Endodermal cell (in vitro differentiated cells): ENCODE data around the gene IL20RB. TPM values are rescaled to one million over a fixed set of nuclear protein-coding genes. Genes with fewer than 3 reads are reported as not detected.
"Not testable (repeated sequence)": the region's sequence is repeated elsewhere in the genome, so short reads cannot be mapped to it uniquely, and the experiment has no call there.

Source experiments
- DNase-seq: peaks from one replicate; pipeline ENCODE4 v3.0.0-alpha.2; 2017
- H3K27ac ChIP-seq: 2 replicates; pipeline ENCODE4 v1.5.1; 2013; ENCODE audit warnings: mild to moderate bottlenecking, low read depth, low read length, moderate library complexity
- H3K27me3 ChIP-seq: 2 replicates; pipeline ENCODE4 v1.6.1; 2013; ENCODE audit warnings: mild to moderate bottlenecking, low read length, moderate library complexity; ENCODE audit not compliant: insufficient read depth, control insufficient read depth, poor library complexity, severe bottlenecking
- H3K36me3 ChIP-seq: 2 replicates; pipeline ENCODE4 v1.7.0; 2013; ENCODE audit warnings: mild to moderate bottlenecking, low read length, moderate library complexity; ENCODE audit not compliant: control insufficient read depth, insufficient read depth
- H3K4me1 ChIP-seq: one replicate; pipeline ENCODE4 v1.7.0; 2013; ENCODE audit warnings: low read length; ENCODE audit not compliant: control insufficient read depth, insufficient read depth
- H3K4me3 ChIP-seq: 2 replicates; pipeline ENCODE4 v1.5.1; 2013; ENCODE audit warnings: mild to moderate bottlenecking, low read length, moderate library complexity
- H3K9ac ChIP-seq: 2 replicates; pipeline ENCODE4 v1.6.1; 2013; ENCODE audit warnings: mild to moderate bottlenecking, low read length, moderate library complexity; ENCODE audit not compliant: poor library complexity, severe bottlenecking; ENCODE audit errors: extremely low read depth
- H3K9me3 ChIP-seq: 2 replicates; pipeline ENCODE4 v1.6.1; 2013; ENCODE audit warnings: mild to moderate bottlenecking, low read length, moderate library complexity; ENCODE audit not compliant: control insufficient read depth
- H3K27ac Mint-ChIP-seq: 2 replicates; pipeline ENCODE4 v1.8.0; 2020; ENCODE audit warnings: mixed read lengths
- H3K27me3 Mint-ChIP-seq: 2 replicates; pipeline ENCODE4 v1.8.0; 2021; ENCODE audit warnings: mild to moderate bottlenecking, mixed read lengths; ENCODE audit not compliant: insufficient read depth
- H3K36me3 Mint-ChIP-seq: 2 replicates; pipeline ENCODE4 v1.8.0; 2020; ENCODE audit warnings: low read depth, mixed read lengths
- H3K4me1 Mint-ChIP-seq: 2 replicates; pipeline ENCODE4 v1.8.0; 2020; ENCODE audit warnings: mixed read lengths
- H3K4me3 Mint-ChIP-seq: 2 replicates; pipeline ENCODE4 v1.8.0; 2020; ENCODE audit warnings: mild to moderate bottlenecking, moderate library complexity, mixed read lengths
- H3K9me3 Mint-ChIP-seq: 2 replicates; pipeline ENCODE4 v1.8.0; 2020; ENCODE audit warnings: mild to moderate bottlenecking, mixed read lengths
- CTCF ChIP-seq: fragments of 200-600 bp; sonication (generic); conservative IDR thresholded peaks from 2 replicates; pipeline ENCODE4 v1.5.0; 2021; ENCODE audit warnings: antibody characterized with exemption, mild to moderate bottlenecking
- WGBS, 2 experiments: methylation state at CpG; one replicate each; pipeline versions ENCODE4 v1.1.5 to v1.1.7; 2013; ENCODE audit warnings: missing lambda C conversion rate in 2 of 2, mixed read lengths in 1 of 2; ENCODE audit not compliant: insufficient coverage in 1 of 2, insufficient read length in 1 of 2; 5-methylcytosine and 5-hydroxymethylcytosine counted together
- total RNA-seq, 2 donors: library from RNA; stranded (reverse); fragmentation: NEBNext Ultra II Directional in 1 of 2; extraction: Animal tissue kit (Norgen Biotek cat#: 25700) in 1 of 2; gene quantifications; 2 replicates in 1 of 2; 3 replicates in 1 of 2; pipeline ENCODE4 v1.2.1, GENCODE V29; 2021

IL20RB gene
- total RNA-seq, 2 donors from 2014 or later = 1.7 to 2.1 TPM

- TF ChIP-seq CTCF = no peak
- no peaks in the 10 kb centered on the region for H3K27me3 ChIP-seq
- DNase-seq = no peak
- Mint-ChIP-seq H3K27ac (no peak overlapping the region), H3K36me3 (peaks cover 2% of the 10 kb centered on the region), H3K9me3 (peaks cover 7% of the 10 kb centered on the region), H3K4me3 (no peak overlapping the region), H3K4me1 (peaks cover 12% of the 10 kb centered on the region), H3K27me3 (no peaks in the 10 kb centered on the region)
- H3K9me3 ChIP-seq = no peaks in the 10 kb centered on the region
- H3K9ac ChIP-seq = no peak overlapping the region
- no peaks in the 10 kb centered on the region for H3K36me3 ChIP-seq
- H3K4me1 ChIP-seq = no peaks in the 10 kb centered on the region
- no peak overlapping the region for H3K27ac ChIP-seq
- no peak overlapping the region for H3K4me3 ChIP-seq
- WGBS, 2 experiments = 85% methylated on average over 3 to 4 of the region's 4 CpGs
Observed at GRCh38 chr3:136960838-136961836, 3.4 kb downstream of the IL20RB start.

GRCh38 chr3:136962927-136963326 lies 5.1 kb downstream of the IL20RB start:
- H3K27ac Mint-ChIP-seq = no peak overlapping the region
- H3K4me3 Mint-ChIP-seq = no peak overlapping the region
- Histone ChIP-seq H3K9me3 (no peaks in the 10 kb centered on the region), H3K27me3 (no peaks in the 10 kb centered on the region), H3K36me3 (no peaks in the 10 kb centered on the region), H3K9ac (no peak overlapping the region), H3K27ac (no peak overlapping the region), H3K4me3 (no peak overlapping the region), H3K4me1 (no peaks in the 10 kb centered on the region)
- 90% methylated on average over 1 of the region's 1 CpG; no CpG with 5 or more reads in 1 of the 2 experiments for WGBS, 2 experiments
- no peak for TF ChIP-seq CTCF
- H3K36me3 Mint-ChIP-seq = peaks cover 2% of the 10 kb centered on the region
- DNase-seq = no peak
- H3K9me3 Mint-ChIP-seq = peaks cover 7% of the 10 kb centered on the region
- peaks cover 6% of the 10 kb centered on the region for H3K4me1 Mint-ChIP-seq
- no peaks in the 10 kb centered on the region for H3K27me3 Mint-ChIP-seq

- 60% methylated on average over 1 of the region's 14 CpGs; no CpG with 5 or more reads in 1 of the 2 experiments for WGBS, 2 experiments
- DNase-seq, H3K27me3 Mint-ChIP-seq: not testable (repeated sequence)
Observed at GRCh38 chr3:136969539-136969938, 11.8 kb downstream of the IL20RB start.

More at GRCh38 chr3:136969539-136969938, 11.8 kb downstream of the IL20RB start:
- not testable (repeated sequence) for H3K36me3 Mint-ChIP-seq, H3K4me1 ChIP-seq, H3K4me3 ChIP-seq, H3K27ac ChIP-seq, H3K27me3 ChIP-seq, H3K9ac ChIP-seq, H3K36me3 ChIP-seq, H3K9me3 ChIP-seq, H3K4me1 Mint-ChIP-seq
- Mint-ChIP-seq H3K9me3 (peaks cover 17% of the 10 kb centered on the region), H3K27ac (peak overlapping the region; percentile 77), H3K4me3 (peak overlapping the region; percentile 47)
